Measurements from ENCODE around the gene TUBB2B. TPM values are rescaled to one million over a fixed set of nuclear protein-coding genes. Genes with fewer than 3 reads are reported as not detected.
"Not testable (repeated sequence)": the region's sequence is repeated elsewhere in the genome, so short reads cannot be mapped to it uniquely, and the experiment has no call there.

Gene TUBB2B
- total RNA-seq, 6 donors from 2014 or later = 0.67 to 4.1 (median 1.7) TPM; not detected in 1

- H3K4me3 ChIP-seq = no peak overlapping the region
- H3K36me3 ChIP-seq = no peaks in the 10 kb centered on the region
- H3K27ac ChIP-seq = no peak overlapping the region
- no peaks in the 10 kb centered on the region for H3K27me3 ChIP-seq
- ATAC-seq (ENCODE audit: low FRiP score in 2 of 2) = no peak
- H3K4me1 ChIP-seq = peaks cover 4 to 6% (median 4%) of the 10 kb centered on the region in 4 donors
- no peak for TF ChIP-seq POLR2AphosphoS5 (IDR thresholded peaks at IDR 0.05)
- no peak for TF ChIP-seq CTCF (IDR thresholded peaks at IDR 0.05)
- no peak for TF ChIP-seq POLR2A (IDR thresholded peaks at IDR 0.05)
- TF ChIP-seq EP300 (IDR thresholded peaks at IDR 0.05) = no peak
- 90 to 94% methylated on average over 4 of the region's 4 CpGs for WGBS, 2 donors
- no peaks in the 10 kb centered on the region for H3K9me3 ChIP-seq
- DNase-seq = no peak
These were observed 15.3 kb upstream of the TUBB2B start for GRCh38 chr6:3242768-3243167.

GRCh38 chr6:3241745-3242144 lies 14.3 kb upstream of the TUBB2B start:
- not testable (repeated sequence) for H3K27me3 ChIP-seq; ATAC-seq (ENCODE audit: low FRiP score in 2 of 2); H3K9me3 ChIP-seq; H3K36me3 ChIP-seq; H3K4me1 ChIP-seq; H3K4me3 ChIP-seq; DNase-seq; H3K27ac ChIP-seq
- WGBS, 2 donors = 92 to 100% methylated on average over 4 of the region's 4 CpGs

GRCh38 chr6:3240595-3240994 lies 13.1 kb upstream of the TUBB2B start:
- Histone ChIP-seq H3K27me3 (no peaks in the 10 kb centered on the region), H3K4me3 (no peak overlapping the region), H3K27ac (no peak overlapping the region), H3K9me3 (no peaks in the 10 kb centered on the region), H3K4me1 (no peaks in the 10 kb centered on the region), H3K36me3 (no peaks in the 10 kb centered on the region)
- no peak for DNase-seq
- ATAC-seq (ENCODE audit: low FRiP score in 2 of 2) = no peak
- 78% methylated on average over 7 of the region's 7 CpGs for WGBS, 2 donors
- no peak for TF ChIP-seq CTCF (IDR thresholded peaks at IDR 0.05)
- no peak for TF ChIP-seq POLR2AphosphoS5 (IDR thresholded peaks at IDR 0.05)
- TF ChIP-seq EP300 (IDR thresholded peaks at IDR 0.05) = no peak
- no peak for TF ChIP-seq POLR2A (IDR thresholded peaks at IDR 0.05)

GRCh38 chr6:3239110-3239830 lies 11.8 kb upstream of the TUBB2B start:
- Histone ChIP-seq H3K27me3 (no peaks in the 10 kb centered on the region), H3K4me3 (no peak overlapping the region), H3K4me1 (no peaks in the 10 kb centered on the region), H3K27ac (no peak overlapping the region), H3K9me3 (no peaks in the 10 kb centered on the region), H3K36me3 (no peaks in the 10 kb centered on the region)
- DNase-seq (no peak), ATAC-seq (ENCODE audit: low FRiP score in 2 of 2) (no peak)
- TF ChIP-seq CTCF (IDR thresholded peaks at IDR 0.05) (peak in 1 of 6 experiments; percentile 18), POLR2A (IDR thresholded peaks at IDR 0.05) (no peak)
- 83 to 85% methylated on average over 9 to 13 of the region's 13 CpGs for WGBS, 2 donors

GRCh38 chr6:3237761-3238662 lies 10.6 kb upstream of the TUBB2B start:
- no peaks in the 10 kb centered on the region for H3K9me3 ChIP-seq
- no peak for DNase-seq
- no peak overlapping the region for H3K27ac ChIP-seq
- no peak for TF ChIP-seq EP300 (IDR thresholded peaks at IDR 0.05)
- no peak for TF ChIP-seq POLR2AphosphoS5 (IDR thresholded peaks at IDR 0.05)
- no peak for TF ChIP-seq POLR2A (IDR thresholded peaks at IDR 0.05)
- TF ChIP-seq CTCF (IDR thresholded peaks at IDR 0.05) = no peak
- H3K36me3 ChIP-seq = no peaks in the 10 kb centered on the region
- H3K4me1 ChIP-seq = no peaks in the 10 kb centered on the region
- peaks cover 0 to 6% (median 3%) of the 10 kb centered on the region in 4 donors for H3K27me3 ChIP-seq
- WGBS, 2 donors = 70 to 73% methylated on average over 19 to 24 of the region's 24 CpGs
- no peak overlapping the region for H3K4me3 ChIP-seq
- ATAC-seq (ENCODE audit: low FRiP score in 2 of 2) = peak in 1 of 2 donors; percentile 36

All from upper lobe of left lung (tissue), 6 donors.